MCF 10A (cell line): Measurements from ENCODE around the gene KCNQ5. TPM values are rescaled to one million over a fixed set of nuclear protein-coding genes. Genes with fewer than 3 reads are reported as not detected.
A peak's percentile ranks its signal among the peaks of the same experiment; 100 is the strongest.

Source experiments
- BruUV-seq: library from RNA; stranded (reverse); fragments of 400-500 nt; replicated peaks from 2 replicates; lab custom pipeline; 2021; lab: Mats Ljungman, UMichigan
- CTCF ChIA-PET: fragments of 300-600 bp; sonication (Branson Sonifier 250); formaldehyde crosslinking; extraction: SDS; loops from one replicate; lab custom pipeline; 2021; ENCODE audit warnings: antibody characterized with exemption, inconsistent platforms; lab: Yijun Ruan, JAX
- POLR2A ChIA-PET: fragments of 300-600, 350-650 bp; sonication (Branson Sonifier 250); formaldehyde crosslinking; extraction: SDS; loops from one replicate; lab custom pipeline; 2020; ENCODE audit warnings: antibody characterized with exemption, inconsistent platforms; lab: Yijun Ruan, JAX
- DNase-seq: peaks from one replicate; pipeline ENCODE4 v3.0.0-alpha.2; 2018; ENCODE audit not compliant: unreplicated experiment
- H3K27ac Mint-ChIP-seq: one replicate; pipeline ENCODE4 v1.8.0; 2022; ENCODE audit warnings: mild to moderate bottlenecking, low read depth, mixed read lengths; ENCODE audit not compliant: unreplicated experiment
- H3K27me3 Mint-ChIP-seq: one replicate; pipeline ENCODE4 v1.8.0; 2022; ENCODE audit warnings: mixed read lengths; ENCODE audit not compliant: insufficient read depth, unreplicated experiment
- H3K36me3 Mint-ChIP-seq: one replicate; pipeline ENCODE4 v1.8.0; 2022; ENCODE audit warnings: mild to moderate bottlenecking, moderate library complexity, mixed read lengths; ENCODE audit not compliant: insufficient read depth, unreplicated experiment
- H3K4me1 Mint-ChIP-seq: one replicate; pipeline ENCODE4 v1.8.0; 2022; ENCODE audit warnings: mixed read lengths; ENCODE audit not compliant: insufficient read depth, unreplicated experiment
- H3K4me3 Mint-ChIP-seq: one replicate; pipeline ENCODE4 v1.8.0; 2022; ENCODE audit warnings: mild to moderate bottlenecking, moderate library complexity, mixed read lengths; ENCODE audit not compliant: unreplicated experiment
- H3K9me3 Mint-ChIP-seq: one replicate; pipeline ENCODE4 v1.8.0; 2022; ENCODE audit warnings: mixed read lengths; ENCODE audit not compliant: unreplicated experiment
- CTCF ChIP-seq: fragments of 200-600 bp; IDR thresholded peaks from one replicate; pipeline ENCODE4 v1.8.0; 2022; ENCODE audit warnings: antibody characterized with exemption, mild to moderate bottlenecking; ENCODE audit not compliant: unreplicated experiment
- intact Hi-C: fragments of 100-400 bp; cut with micrococcal nuclease; formaldehyde crosslinking; loops from 2 replicates; pipeline ENCODE4 v1.14.1; 2022
- total RNA-seq: library from RNA; stranded (reverse); gene quantifications from 2 replicates; pipeline ENCODE4 v1.2.3, GENCODE V29; 2022

The KCNQ5 gene
- total RNA-seq, 1 experiment from 2014 or later, result 10.3 TPM

- H3K27me3 Mint-ChIP-seq, result no peaks in the 10 kb centered on the region
- intact Hi-C loops, result no loop called here
- DNase-seq, result no peak
- no TSS peak for BruUV-seq
- H3K36me3 Mint-ChIP-seq, result no peaks in the 10 kb centered on the region
- H3K9me3 Mint-ChIP-seq, result no peaks in the 10 kb centered on the region
- ChIA-PET CTCF (no interaction called here), POLR2A (no interaction called here)
- no peaks in the 10 kb centered on the region for H3K4me1 Mint-ChIP-seq
- no peak overlapping the region for H3K4me3 Mint-ChIP-seq
- no peak overlapping the region for H3K27ac Mint-ChIP-seq
- no peak for TF ChIP-seq CTCF
These were observed 116.2 kb downstream of the KCNQ5 start for GRCh38 chr6:72738091-72738490.

GRCh38 chr6:72739368-72739779 is 117.5 kb downstream of the KCNQ5 start:
- Mint-ChIP-seq H3K4me3 (no peak overlapping the region), H3K27ac (no peak overlapping the region), H3K9me3 (no peaks in the 10 kb centered on the region), H3K4me1 (no peaks in the 10 kb centered on the region), H3K27me3 (no peaks in the 10 kb centered on the region), H3K36me3 (no peaks in the 10 kb centered on the region)
- intact Hi-C loops, result no loop called here
- ChIA-PET CTCF (no interaction called here), POLR2A (interaction anchor here (0.8 kb wide), 1 partner anchor 20 kb away, joined by 3 read pairs; no protein-coding TSS in a partner anchor)
- no peak for TF ChIP-seq CTCF
- BruUV-seq, result no TSS peak
- DNase-seq, result no peak

DNA sequence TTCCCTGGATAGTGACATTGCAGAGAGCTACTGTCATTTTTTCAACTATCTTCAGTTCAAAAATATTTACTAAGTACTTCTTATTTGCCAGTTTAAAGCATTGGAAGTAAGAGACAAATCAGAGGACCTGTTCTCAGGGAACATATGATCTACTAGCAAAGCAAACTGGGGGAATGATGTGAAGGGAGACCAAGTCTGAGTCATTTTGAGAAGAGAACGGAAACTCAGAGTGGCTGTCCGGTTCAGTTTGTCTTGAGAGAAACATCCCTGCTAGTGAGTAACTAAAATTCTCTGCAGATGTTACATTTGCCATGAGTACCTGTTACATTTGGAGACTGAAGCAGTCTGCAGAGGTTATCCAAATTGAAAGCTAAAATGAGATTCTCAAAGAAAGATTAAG is 118.3 kb downstream of the KCNQ5 start:
- ChIA-PET POLR2A (interaction anchor here (0.8 kb wide), 1 partner anchor 19 kb away, joined by 3 read pairs; no protein-coding TSS in a partner anchor), CTCF (interaction anchor here (0.7 to 0.9 kb wide), 2 partner anchors 10 to 29 kb away, joined by 3 to 6 read pairs; no protein-coding TSS in a partner anchor)
- H3K27me3 Mint-ChIP-seq, result no peaks in the 10 kb centered on the region
- peaks cover 5% of the 10 kb centered on the region for H3K4me1 Mint-ChIP-seq
- no peak for DNase-seq
- H3K36me3 Mint-ChIP-seq, result no peaks in the 10 kb centered on the region
- H3K4me3 Mint-ChIP-seq, result no peak overlapping the region
- no TSS peak for BruUV-seq
- intact Hi-C loops, result no loop called here
- TF ChIP-seq CTCF, result no peak
- no peak overlapping the region for H3K27ac Mint-ChIP-seq
- H3K9me3 Mint-ChIP-seq, result no peaks in the 10 kb centered on the region

- Mint-ChIP-seq H3K4me1 (peaks cover 14% of the 10 kb centered on the region), H3K4me3 (no peak overlapping the region), H3K9me3 (no peaks in the 10 kb centered on the region), H3K27me3 (no peaks in the 10 kb centered on the region), H3K27ac (peak overlapping the region; percentile 7), H3K36me3 (no peaks in the 10 kb centered on the region)
- no peak for TF ChIP-seq CTCF
- ChIA-PET POLR2A (no interaction called here), CTCF (interaction anchor here (0.7 to 1.0 kb wide), 2 partner anchors 19 to 48 kb away, joined by 3 read pairs; no protein-coding TSS in a partner anchor)
- BruUV-seq, result no TSS peak
- DNase-seq, result no peak
- intact Hi-C loops, result no loop called here
These were observed 119.2 kb downstream of the KCNQ5 start for GRCh38 chr6:72741083-72741482.
